GM21367 (cell line): Measurements from ENCODE around the gene SERPINB11.
"Not testable (repeated sequence)": the region's sequence is repeated elsewhere in the genome, so short reads cannot be mapped to it uniquely, and the experiment has no call there.

Experiments
- ATAC-seq: cut with Tn5 transposase; IDR thresholded peaks from one replicate; pipeline ENCODE4 v1.9.1; 2021; ENCODE audit not compliant: unreplicated experiment

The SERPINB11 gene

DNA sequence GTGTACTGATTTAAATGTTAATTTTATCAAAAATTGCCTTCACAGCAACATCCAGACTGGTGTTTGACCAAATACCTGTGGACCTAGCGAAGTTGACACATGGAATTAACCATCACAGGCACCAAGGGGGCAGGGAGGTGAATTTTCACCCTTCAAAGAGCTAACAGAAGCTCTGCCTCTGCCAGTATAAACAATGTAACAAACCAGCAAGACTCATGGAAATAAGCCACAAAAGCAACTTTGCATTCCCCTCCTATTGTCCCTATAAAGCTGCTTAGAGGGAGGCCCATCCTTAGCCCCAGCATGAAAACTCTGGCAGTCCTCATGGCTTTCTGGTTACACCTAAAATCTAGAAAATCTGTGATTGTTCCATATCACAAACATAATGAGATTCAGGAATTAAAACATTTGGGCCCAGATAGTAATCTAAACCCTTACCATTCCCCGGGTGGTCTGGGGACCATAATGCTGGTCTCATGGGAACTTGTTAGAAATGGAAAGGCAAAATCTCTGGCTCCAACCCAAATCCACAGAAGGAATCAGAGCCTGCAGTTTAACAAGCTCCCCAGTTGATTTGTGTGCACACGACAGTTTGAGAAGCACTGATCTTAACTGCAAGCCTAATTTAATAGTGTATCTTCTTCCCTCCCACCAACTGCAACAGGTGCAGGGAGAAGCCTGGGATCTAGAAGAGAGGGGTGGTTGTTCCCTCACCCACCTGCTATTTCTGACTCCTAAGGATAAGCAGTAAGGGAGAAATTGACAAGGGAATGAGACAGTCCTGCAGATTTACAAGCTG lies 23.1 kb downstream of the SERPINB11 start:
- no peak for ATAC-seq

DNA sequence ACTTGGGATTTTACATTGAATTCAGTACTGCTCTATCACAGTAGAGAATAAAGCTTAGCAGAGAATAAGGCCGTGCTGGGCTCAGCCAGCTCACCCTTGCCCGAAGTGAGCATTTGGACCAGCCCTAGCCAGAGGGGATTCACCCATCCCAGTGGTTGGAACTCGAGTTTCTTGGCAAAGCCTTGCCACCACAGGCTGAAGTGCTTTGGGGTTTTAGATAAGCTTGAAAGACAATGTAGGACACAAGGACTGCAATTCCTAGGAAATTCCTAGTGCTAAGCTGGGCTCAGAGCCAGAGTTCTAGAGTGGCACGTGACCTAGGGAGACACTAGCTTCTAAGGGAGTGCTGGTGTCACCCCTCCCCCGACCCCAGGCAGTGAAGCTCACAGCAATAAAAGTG lies 28.0 kb downstream of the SERPINB11 start:
- no peak for ATAC-seq

DNA sequence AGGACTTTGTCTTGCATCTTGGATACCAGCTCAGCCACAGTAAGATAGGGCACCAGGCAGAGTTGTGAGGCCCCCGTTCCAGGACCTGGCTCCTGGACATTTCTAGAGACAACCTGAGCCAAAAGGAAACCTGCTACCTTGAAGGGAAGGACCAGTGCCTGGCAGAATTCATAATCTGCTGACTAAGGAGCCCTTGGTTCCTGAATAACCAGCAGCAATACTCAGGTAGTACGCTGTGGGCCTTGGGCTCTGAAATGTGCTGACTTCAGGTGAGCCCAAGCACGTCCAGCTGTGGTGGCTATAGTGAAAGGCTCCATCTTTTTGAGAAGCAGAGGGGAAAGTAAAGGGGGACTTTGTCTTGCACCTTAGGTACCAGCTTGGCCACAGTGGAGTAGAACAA lies 28.5 kb downstream of the SERPINB11 start:
- ATAC-seq = no peak

DNA sequence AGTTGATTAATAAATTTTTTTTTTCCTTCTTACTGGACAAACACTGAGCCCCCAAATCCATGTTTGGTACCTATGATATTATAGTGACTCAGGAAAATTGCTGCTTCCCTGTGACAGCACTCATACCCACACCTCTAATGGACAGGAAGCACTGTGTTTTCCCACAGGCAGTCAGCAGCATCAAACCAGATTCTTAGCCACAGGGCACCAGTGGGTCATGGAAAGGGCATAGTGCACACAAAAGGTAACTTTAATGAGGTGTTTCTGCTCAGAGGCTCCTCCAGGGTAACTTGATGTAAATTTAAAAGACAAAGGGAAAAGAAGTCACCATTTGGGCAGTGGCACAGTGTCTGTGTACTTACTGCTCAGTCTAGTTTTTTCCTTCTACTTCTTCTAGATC lies 34.1 kb downstream of the SERPINB11 start:
- ATAC-seq = no peak

GRCh38 chr18:63741769-63742168 lies 39.0 kb downstream of the SERPINB11 start:
- no peak for ATAC-seq

DNA sequence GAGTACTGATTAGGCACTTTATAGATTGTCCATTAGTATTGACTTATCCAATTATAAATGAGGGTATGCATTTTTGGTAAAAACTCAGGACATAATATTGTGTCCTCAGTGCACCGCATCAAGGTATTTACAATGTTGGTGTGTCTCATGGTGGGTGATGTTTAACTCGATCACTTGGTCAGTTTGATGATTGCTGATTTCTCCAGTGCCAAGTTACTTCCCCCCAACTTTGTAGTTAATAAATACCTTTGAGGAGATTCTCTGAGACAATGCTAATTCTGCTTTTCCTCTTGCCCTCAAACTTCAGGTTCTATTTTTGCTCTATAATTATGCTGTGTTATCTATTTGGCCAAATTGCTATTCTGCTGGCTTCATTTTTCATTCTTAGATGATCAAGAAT lies 44.2 kb downstream of the SERPINB11 start:
- ATAC-seq = no peak

- ATAC-seq = no peak
Observed at GRCh38 chr18:63749489-63749888, 46.7 kb downstream of the SERPINB11 start.

GRCh38 chr18:63752636-63753035 lies 49.9 kb downstream of the SERPINB11 start:
- ATAC-seq = no peak

DNA sequence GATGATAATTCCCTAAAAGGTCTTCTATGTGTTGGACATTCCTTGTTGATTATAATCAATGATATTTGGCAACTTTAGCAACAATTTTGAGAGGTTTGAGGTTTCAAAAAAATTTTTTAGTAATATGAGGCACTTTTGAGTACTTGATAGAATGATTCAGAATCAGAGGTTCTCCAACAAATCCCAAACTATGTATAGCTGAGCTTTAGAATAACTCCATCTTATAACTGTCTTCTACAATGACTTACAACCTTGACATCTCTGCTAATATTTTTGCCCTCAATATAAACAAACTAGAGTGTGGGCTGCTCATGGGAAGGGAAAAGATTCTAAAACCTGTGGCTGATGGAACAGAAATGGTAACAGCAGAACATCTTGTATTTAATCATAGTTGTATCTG lies 50.9 kb downstream of the SERPINB11 start:
- no peak for ATAC-seq

DNA sequence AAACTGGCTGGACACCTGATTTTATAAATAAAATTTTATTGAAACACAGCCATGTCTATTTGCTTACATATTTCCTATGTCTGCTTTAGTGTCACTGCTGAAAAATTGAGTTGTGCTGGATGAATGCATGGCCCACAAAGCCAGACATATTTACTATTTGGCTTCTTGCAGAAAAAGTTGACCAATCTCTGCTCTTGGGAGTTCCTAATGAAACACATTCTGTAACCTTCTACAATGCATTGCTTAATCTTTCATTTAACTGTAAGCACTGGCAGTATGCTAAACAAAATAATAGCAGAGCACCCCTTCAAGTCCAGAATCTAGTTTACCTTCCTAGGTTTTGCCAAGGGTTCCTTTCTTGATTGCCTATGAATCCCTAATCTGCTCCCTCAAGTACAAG lies 54.8 kb downstream of the SERPINB11 start:
- ATAC-seq = no peak

GRCh38 chr18:63758615-63759240 lies 56.0 kb downstream of the SERPINB11 start:
- no peak for ATAC-seq

- ATAC-seq = not testable (repeated sequence)
Observed at GRCh38 chr18:63759786-63760185, 57.0 kb downstream of the SERPINB11 start.

DNA sequence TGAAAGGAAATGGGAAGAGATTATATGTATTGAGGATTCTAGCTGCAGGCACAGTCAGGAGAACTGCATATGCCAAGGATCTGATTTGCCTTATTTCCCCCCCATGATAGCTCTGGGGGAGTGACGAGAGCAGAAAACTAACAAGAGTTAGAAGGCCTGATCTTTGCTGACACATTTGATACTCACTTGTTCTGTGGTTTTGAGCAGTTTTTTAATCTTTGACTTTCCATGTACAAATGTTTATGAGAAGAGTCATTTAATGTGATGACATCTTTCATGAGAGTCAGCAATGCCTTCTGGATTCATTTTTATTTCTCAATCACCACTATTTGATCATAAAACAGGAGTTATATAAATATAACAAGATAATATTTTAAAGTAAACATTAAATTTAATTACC lies 59.8 kb downstream of the SERPINB11 start:
- ATAC-seq = no peak

DNA sequence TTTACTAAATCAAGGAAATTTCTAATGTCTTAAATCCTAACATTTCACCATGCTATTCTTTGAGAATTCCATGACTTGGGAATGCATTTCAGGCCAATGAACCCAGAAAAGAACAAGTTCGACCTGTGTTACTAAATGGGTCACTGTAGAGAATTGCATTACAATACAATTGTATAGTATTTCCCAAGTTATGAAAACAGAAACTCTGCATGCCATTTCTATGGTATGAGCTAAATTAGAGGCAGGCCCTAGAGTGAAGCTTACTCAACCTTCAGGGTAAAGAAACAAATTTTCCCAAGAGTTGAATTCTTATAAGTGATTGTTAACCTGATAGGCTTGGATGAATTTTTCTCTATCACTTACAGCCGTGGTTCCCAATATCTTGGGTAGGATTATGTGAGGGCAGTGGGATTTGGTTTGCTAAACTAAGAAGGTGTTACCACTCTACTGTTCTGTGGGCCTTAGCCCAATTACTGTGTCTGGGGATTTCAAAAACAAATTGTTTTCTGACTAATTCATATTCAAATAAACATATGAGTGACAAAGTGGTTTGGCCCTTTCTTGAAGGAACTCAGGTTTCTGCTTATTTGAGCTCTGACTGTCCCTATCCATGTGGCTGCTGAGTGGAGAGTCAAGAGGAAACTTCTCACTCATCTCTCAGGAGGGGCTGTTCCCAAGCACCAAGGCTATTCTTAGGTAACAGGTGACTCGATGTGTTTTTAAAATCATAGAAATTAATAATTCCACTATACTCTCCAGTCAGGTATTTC lies 61.3 kb downstream of the SERPINB11 start:
- ATAC-seq = no peak

DNA sequence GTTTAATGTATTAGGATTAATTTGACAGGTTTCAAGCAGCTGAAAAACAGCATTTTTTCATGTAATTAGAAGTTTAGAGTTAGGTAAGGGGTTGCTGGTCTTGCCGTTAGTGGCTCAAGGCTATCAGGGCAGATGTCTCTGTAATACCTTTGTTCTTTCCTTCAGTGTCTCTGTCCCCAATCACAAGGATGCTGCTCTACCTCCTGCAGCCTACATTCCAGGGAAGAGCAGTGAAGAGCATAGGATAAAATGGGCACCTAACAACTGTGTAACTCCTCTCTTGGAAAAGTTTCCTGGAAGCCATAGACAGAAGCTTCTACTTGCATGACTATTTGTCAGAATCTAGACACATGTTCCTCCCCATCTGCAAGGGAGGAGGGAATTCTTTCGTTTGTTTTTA lies 63.1 kb downstream of the SERPINB11 start:
- no peak for ATAC-seq
